NCI-H2029 (cell line): ENCODE results near the gene CDC42BPA.
"Not testable (repeated sequence)": the region's sequence is repeated elsewhere in the genome, so short reads cannot be mapped to it uniquely, and the experiment has no call there.

ENCODE experiments used
- DNase-seq: peaks from one replicate; lab custom pipeline; 2025; lab: John Stamatoyannopoulos, UW

Gene CDC42BPA

DNA sequence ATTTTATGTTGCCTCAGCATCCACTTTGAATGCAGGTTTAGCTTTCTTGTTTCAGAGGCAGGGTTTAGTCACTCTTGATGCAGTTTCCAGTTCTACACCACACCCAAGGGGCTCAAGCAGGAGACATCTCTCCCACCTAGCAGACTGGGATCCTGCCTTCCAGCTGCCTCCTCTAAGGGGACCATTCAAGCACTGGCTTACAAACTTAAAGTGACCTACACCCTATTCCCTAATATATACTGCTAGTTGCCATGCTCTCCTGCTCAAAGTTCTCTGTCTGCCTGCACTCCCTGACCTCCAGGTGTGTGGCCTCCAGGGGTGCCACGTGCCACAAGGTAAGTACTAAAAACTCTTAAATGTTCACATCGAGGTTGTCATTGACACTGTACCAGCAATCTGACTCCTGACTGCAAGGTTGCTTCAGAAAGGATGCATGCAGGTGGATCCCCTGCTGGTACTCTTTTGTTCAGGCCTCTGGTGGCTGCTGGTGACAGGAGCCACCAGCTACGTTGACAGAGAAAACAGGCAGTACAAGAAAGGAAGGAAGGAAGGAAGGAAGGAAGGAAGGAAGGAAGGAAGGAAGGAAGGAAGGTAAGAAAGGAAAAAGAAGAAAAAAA, 192.3 kb downstream of the CDC42BPA start:
- no peak for DNase-seq

- DNase-seq: no peak
Measured at GRCh38 chr1:227124473-227124872, 193.8 kb downstream of the CDC42BPA start.

DNA sequence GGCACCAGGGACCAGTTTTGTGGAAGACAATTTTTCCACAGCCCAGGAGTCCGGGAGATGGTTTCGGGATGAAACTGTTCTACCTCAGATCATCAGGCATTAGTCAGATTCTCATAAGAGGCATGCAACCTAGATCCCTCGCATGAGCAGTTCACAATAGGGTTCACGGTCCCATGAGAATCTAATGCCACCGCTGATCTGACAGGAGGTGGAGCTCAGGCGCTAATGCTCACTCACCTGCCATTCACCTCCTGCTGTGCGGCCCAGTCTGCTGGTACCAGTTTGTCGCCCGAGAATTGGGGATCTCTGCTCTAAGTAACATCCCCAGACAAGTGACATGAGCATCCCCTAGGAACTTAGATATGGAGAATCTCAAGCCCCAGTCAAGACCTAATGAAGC, 197.5 kb downstream of the CDC42BPA start:
- no peak for DNase-seq

- DNase-seq: no peak
Measured at GRCh38 chr1:227112538-227112937, 205.8 kb downstream of the CDC42BPA start.

- no peak for DNase-seq
Measured at GRCh38 chr1:227111782-227112181, 206.5 kb downstream of the CDC42BPA start.

DNA sequence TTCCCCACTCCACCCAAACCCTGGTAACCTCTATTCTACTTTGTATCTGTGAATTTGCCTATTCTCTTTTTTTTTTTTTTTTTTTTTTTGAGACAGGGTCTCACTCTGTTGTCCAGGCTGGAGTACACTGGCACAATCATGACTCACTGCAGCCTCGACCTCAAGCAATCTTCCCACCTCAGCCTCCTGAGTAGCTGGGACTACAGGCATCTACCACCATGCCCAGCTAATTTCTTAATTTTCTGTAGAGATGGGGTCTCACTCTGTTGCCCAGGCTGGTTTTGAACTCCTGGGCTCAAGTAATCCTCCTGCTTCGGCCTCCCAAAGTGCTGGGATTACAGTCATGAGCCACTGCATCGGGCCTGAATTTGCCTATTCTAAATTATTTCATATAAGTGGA, 213.0 kb downstream of the CDC42BPA start:
- not testable (repeated sequence) for DNase-seq

DNA sequence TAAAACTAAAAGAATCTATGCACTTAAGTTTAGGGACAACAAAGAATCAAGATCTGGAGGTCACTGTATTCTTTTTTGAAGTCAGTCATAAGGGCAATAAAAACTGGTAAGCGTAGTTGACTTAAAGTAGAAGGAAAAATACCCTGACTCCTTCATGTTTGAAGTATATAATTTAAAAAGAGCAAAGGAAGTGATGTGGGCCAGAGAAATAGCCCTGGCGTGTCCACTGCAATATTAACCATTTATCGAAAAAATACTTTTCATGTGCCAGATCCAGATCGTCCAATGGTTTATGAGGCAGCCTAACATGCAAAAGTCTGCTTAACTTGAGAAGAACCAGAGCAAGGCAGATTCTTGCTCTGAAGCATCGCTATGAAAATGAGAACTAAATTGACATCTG, 216.2 kb downstream of the CDC42BPA start:
- DNase-seq: no peak

DNA sequence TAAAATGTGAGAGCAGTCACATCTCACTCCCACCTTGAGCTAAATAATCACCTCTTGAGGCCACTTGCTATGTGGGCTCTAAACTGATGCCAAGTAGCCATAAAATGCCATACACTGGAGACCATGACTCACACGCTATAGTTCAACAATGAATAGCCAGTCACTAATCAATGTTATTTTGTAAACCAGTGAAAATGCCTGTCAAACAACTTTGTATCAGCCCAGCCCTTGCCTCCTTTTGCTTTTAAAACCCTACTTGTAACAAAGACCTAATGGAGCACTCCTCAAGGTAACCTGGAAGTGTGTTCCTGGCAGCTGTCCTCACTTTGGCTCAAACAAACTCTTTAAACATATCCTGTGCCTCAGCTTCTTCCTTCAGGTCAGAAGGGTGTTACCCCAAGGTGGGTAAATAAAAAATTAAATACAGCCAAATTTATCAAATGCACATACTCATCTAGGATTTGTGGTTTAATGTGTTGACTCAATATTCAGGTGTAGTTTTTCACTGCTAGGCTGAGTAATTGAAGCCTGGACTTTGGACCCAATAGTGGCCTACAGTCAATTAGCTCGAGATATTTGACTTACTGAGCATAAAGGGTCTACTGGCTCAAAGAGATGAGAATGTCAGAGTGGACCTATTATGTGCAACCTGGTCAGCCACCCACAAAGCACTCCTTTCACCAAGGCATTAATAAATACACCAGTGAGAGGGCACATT, 223.9 kb downstream of the CDC42BPA start:
- DNase-seq: no peak

GRCh38 chr1:227093309-227093708, 225.0 kb downstream of the CDC42BPA start:
- DNase-seq: no peak

- DNase-seq: no peak
Measured at GRCh38 chr1:227092069-227092468, 226.2 kb downstream of the CDC42BPA start.

DNA sequence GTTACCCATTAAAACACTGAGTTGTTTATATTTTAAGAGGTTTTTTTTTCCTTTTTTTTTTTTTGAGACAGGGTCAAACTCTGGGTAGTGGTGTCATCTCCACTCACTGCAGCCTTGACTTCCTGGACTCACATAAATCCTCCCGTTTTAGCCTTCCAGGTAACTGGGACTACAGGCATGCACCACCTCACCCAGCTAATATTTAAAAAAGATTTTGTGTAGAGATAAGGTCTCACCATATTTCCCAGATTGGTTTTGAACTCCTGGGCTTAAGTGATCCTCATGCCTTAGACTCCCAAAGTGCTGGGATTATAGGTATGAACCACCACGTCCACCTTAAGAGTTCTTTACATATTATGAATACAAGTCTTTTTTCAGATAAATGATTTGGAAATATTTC, 231.7 kb downstream of the CDC42BPA start:
- DNase-seq: no peak

DNA sequence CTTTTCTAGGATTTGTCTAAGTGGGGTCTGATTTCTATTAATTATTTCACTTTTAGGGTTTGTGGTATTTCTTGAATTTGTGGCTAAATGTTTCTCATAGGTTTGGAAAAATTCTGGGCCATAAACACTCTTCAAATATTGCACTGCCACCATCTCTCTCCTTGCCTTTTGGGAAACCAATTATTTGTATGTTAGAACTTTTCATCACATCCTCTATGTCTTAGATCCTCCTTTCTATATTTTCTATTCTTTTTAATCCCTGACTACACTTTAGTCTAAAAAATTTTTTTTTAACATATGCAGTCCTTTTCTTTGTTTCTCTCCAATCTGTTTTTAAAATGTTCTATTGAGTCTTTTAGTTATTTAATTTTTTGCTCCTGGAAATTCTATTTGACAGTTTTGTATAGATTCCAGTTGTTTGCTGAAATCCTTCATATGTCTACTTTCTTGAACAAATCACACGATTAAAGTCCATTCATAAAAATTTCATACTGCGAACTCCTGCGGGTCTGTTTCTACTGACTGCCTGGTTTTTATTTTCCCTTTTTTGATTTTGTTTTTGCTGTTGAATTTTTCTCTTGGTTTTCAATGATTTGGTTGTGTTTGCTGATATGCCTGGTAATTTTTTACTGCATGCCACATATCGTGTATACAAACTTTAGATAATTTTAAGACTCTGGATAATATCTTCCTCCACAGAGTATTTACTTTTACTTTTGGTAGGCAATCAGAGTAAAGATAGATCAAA, 235.1 kb downstream of the CDC42BPA start:
- DNase-seq: no peak

GRCh38 chr1:227077783-227078182, 240.5 kb downstream of the CDC42BPA start:
- DNase-seq: no peak

DNA sequence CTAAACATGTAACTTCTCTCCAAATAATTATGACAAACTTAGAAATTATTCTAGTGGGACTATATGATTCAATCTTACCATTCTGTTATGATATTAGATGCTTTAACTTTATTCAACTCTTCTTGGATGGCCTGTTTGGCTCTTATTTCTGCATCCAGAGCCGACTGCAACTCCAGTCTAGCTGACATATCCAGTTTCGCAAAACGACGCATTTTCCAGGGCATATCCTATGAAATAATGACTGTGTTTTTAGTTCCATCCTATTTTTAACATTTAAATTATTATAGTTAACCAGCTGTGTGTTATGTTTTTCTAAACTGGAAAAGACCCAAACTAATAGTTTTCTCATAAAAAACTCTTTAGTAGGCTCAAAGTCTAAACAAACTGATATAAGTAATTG, 244.5 kb downstream of the CDC42BPA start:
- DNase-seq: no peak

GRCh38 chr1:227072991-227073390, 245.3 kb downstream of the CDC42BPA start:
- no peak for DNase-seq

GRCh38 chr1:227071895-227072587, 246.3 kb downstream of the CDC42BPA start:
- DNase-seq: no peak

GRCh38 chr1:227070638-227071285, 247.5 kb downstream of the CDC42BPA start:
- no peak for DNase-seq

DNA sequence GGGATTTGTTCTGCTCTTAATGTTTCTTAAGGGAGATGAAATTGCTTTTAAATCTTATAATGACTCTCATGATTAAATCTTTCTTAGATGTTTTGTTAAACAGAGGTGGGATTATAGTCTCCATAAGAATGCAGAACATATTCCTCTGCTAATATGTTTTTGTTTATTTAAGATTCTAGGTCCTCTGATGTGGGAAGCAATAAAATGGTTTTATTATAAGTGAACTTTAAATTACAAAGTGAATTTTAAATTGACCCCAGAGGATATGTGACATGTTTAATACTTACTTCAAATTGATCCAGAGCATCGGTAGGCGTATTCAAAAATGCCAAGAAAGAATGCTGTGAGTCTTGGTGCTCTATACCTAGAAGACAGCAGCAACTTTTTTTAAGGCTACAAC, 248.8 kb downstream of the CDC42BPA start:
- no peak for DNase-seq

DNA sequence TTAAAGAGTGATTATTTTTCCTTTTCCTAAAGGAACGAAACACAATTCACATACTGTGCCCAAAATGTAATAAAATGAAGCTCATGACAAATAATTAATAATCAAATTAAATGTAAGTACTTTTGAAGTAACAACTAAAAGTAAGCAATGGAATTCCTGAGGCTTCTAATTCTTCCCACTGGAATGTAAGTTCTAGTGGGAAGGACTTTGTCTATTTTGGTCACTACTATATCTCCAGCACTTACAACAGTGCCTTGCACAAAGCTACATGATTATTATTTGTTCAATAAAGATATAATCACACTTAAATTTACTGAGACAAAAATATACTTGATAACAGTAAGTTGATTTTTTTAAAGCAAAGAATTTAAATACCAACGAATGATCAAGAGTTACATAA, 249.4 kb downstream of the CDC42BPA start:
- DNase-seq: no peak

DNA sequence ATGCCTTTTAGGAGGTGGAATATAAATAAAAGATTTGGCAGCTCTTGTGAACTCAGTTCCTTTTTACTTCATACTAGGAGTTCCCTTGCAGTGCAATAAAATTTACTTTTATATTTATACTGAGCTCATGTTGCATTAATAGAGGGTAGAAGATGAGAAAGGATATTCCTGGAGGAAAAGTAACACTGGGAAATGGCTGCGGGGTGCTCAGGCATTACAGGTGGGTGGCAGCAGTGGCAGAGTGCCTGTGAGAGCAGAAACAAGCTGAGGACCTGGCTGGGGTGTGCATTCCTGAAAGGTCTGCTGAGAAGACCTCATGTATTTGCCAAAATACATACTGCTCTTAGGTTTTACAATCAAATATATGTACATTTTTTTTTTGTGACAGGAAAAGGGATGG, 251.3 kb downstream of the CDC42BPA start:
- DNase-seq: no peak

- no peak for DNase-seq
Measured at GRCh38 chr1:227065311-227065710, 253.0 kb downstream of the CDC42BPA start.

DNA sequence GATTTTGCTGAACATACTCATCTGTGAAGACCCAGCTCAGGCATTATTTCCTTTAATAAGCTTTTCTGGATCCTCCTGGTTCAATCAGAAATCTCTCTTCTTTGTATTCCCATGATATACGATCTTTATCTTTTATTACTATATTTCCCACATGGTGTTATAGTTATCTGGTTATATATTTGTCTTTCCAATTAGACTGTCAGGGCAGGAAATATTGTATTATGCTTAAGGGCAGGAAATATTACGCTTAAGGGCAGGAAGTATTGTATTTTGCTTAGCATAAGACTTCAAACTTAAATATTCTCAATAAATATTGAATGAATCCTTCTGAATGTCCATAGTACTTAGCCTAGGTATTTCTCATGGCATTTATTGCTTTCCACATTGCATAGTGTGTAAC, 256.0 kb downstream of the CDC42BPA start:
- no peak for DNase-seq
